Activated naive CD8-positive, alpha-beta T cell treated with anti-CD3 and anti-CD28 coated beads for 36 hours (primary cell): ENCODE data around the gene APLF. TPM values are rescaled to one million over a fixed set of nuclear protein-coding genes. Genes with fewer than 3 reads are reported as not detected.

Source experiments
- total RNA-seq, 2 experiments: library from RNA; stranded (reverse); gene quantifications; one replicate each; pipeline ENCODE4 v1.2.3, GENCODE V29; 2021

Gene APLF
- total RNA-seq, 2 experiments from 2014 or later: 2.4 to 2.7 TPM

Other genes starting within 250 kb of the APLF start
- 10 to 100 TPM; 80.8 to 93.2 TPM for gene PPP3R1, start 215.1 kb upstream of the APLF start, total RNA-seq
- gene CNRIP1, start 147.6 kb upstream of the APLF start, total RNA-seq: not detected
- gene PLEK, start 102.3 kb upstream of the APLF start, total RNA-seq: 1 to 10 TPM; 2.2 to 2.3 TPM
- 1 to 10 TPM; 1.5 to 1.7 TPM for gene FBXO48, start 291 bp upstream of the APLF start, total RNA-seq
- gene PROKR1, start 176.0 kb downstream of the APLF start, total RNA-seq: under 1 TPM; 0.52 to 0.60 TPM